ENCODE measurements around the gene ZNF146.
"Not testable (repeated sequence)": the region's sequence is repeated elsewhere in the genome, so short reads cannot be mapped to it uniquely, and the experiment has no call there.

ZNF146 gene

GRCh38 chr19:36269295-36269694 is 54.4 kb downstream of the ZNF146 start:
- DNase-seq (ENCODE audit: low read depth in 2 of 2), result not testable (repeated sequence)
